ENCODE results near the gene UPK1B. TPM values are rescaled to one million over a fixed set of nuclear protein-coding genes. Genes with fewer than 3 reads are reported as not detected.

Gene UPK1B
- polyA plus RNA-seq, 2 of the 4 experiments (the other 2 are of a cell fraction), result 7.1 to 36.7 TPM

GRCh38 chr3:119221779-119222320 is 48.5 kb downstream of the UPK1B start:
- ChIA-PET POLR2A (no interaction called here), CTCF (interaction anchor here (0.8 to 5.2 kb wide), 7 partner anchors 9 to 338 kb away, joined by 3 to 28 read pairs (median 5); partner anchors contain the start of genes B4GALT4 and TEX55)
- peaks cover 61% of the 10 kb centered on the region for H3K4me1 ChIP-seq
- no peak overlapping the region for H3K4me3 ChIP-seq
- H3K9me3 ChIP-seq, result no peaks in the 10 kb centered on the region
- 93% methylated on average over 2 of the region's 2 CpGs for WGBS (ENCODE audit: missing lambda C conversion rate)
- ATAC-seq (no peak), DNase-seq (ENCODE audit: low read depth in 1 of 2, low spot score in 1 of 2) (no peak), FAIRE-seq (no peak)
- H3K27ac ChIP-seq, result no peak overlapping the region; a peak in 1 of 6 replicates
- H3K4me2 ChIP-seq, result no peak overlapping the region
- TF ChIP-seq BHLHE40 (IDR thresholded peaks at IDR 0.05; ENCODE audit: low read depth, low read length) (no peak), HOXB5 (CRISPR knock-in tag; IDR thresholded peaks at IDR 0.05) (no peak), MYC (IDR thresholded peaks at IDR 0.05; ENCODE audit: borderline replicate concordance, low read length) (no peak), NFE2L2 (conservative IDR thresholded peaks at IDR 0.05; ENCODE audit: low read length) (no peak), KDM1A (IDR thresholded peaks at IDR 0.05; ENCODE audit: low read depth) (no peak), NPAS2 (CRISPR knock-in tag; IDR thresholded peaks at IDR 0.05; ENCODE audit: borderline replicate concordance) (no peak), FOXS1 (CRISPR knock-in tag; IDR thresholded peaks at IDR 0.05) (no peak), CHD4 (IDR thresholded peaks at IDR 0.05; ENCODE audit: borderline replicate concordance) (no peak), ZC3H11A (IDR thresholded peaks at IDR 0.05) (no peak), RAD21 (conservative IDR thresholded peaks at IDR 0.05 in 1 of 2, IDR thresholded peaks at IDR 0.05 in 1 of 2) (no peak), HOXA7 (CRISPR knock-in tag; IDR thresholded peaks at IDR 0.05) (no peak), MAZ (IDR thresholded peaks at IDR 0.05; ENCODE audit: borderline replicate concordance, low read depth, low read length) (no peak), GATA3 (IDR thresholded peaks at IDR 0.05; ENCODE audit: borderline replicate concordance) (no peak), E2F6 (IDR thresholded peaks at IDR 0.05; ENCODE audit: borderline replicate concordance, low read depth) (no peak), MAX (IDR thresholded peaks at IDR 0.05) (no peak), EHF (CRISPR knock-in tag; IDR thresholded peaks at IDR 0.05) (no peak)
- TF ChIP-seq, protein P1, sequence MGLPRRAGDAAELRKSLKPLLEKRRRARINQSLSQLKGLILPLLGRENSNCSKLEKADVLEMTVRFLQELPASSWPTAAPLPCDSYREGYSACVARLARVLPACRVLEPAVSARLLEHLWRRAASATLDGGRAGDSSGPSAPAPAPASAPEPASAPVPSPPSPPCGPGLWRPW (IDR thresholded peaks at IDR 0.05), result no peak
- TF ChIP-seq, protein P2, sequence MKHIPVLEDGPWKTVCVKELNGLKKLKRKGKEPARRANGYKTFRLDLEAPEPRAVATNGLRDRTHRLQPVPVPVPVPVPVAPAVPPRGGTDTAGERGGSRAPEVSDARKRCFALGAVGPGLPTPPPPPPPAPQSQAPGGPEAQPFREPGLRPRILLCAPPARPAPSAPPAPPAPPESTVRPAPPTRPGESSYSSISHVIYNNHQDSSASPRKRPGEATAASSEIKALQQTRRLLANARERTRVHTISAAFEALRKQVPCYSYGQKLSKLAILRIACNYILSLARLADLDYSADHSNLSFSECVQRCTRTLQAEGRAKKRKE (CRISPR knock-in tag; IDR thresholded peaks at IDR 0.05; ENCODE audit: low read depth), result no peak
- TF ChIP-seq, protein P3, sequence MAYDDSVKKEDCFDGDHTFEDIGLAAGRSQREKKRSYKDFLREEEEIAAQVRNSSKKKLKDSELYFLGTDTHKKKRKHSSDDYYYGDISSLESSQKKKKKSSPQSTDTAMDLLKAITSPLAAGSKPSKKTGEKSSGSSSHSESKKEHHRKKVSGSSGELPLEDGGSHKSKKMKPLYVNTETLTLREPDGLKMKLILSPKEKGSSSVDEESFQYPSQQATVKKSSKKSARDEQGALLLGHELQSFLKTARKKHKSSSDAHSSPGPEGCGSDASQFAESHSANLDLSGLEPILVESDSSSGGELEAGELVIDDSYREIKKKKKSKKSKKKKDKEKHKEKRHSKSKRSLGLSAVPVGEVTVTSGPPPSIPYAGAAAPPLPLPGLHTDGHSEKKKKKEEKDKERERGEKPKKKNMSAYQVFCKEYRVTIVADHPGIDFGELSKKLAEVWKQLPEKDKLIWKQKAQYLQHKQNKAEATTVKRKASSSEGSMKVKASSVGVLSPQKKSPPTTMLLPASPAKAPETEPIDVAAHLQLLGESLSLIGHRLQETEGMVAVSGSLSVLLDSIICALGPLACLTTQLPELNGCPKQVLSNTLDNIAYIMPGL (CRISPR knock-in tag; IDR thresholded peaks at IDR 0.05; ENCODE audit: borderline replicate concordance), result no peak

- DNase-seq (ENCODE audit: low read depth in 1 of 2, low spot score in 1 of 2) (no peak), FAIRE-seq (no peak), ATAC-seq (no peak)
- Histone ChIP-seq H3K4me2 (no peak overlapping the region), H3K27ac (peak overlapping the region in 1 of 2 experiments; percentile 23; a peak in 1 of 6 replicates), H3K4me3 (no peak overlapping the region), H3K4me1 (peaks cover 67% of the 10 kb centered on the region), H3K9me3 (no peaks in the 10 kb centered on the region)
- WGBS (ENCODE audit: missing lambda C conversion rate), result 88% methylated on average over 7 of the region's 7 CpGs
- TF ChIP-seq CBX8 (IDR thresholded peaks at IDR 0.05), result no peak
- TF ChIP-seq, protein P4, sequence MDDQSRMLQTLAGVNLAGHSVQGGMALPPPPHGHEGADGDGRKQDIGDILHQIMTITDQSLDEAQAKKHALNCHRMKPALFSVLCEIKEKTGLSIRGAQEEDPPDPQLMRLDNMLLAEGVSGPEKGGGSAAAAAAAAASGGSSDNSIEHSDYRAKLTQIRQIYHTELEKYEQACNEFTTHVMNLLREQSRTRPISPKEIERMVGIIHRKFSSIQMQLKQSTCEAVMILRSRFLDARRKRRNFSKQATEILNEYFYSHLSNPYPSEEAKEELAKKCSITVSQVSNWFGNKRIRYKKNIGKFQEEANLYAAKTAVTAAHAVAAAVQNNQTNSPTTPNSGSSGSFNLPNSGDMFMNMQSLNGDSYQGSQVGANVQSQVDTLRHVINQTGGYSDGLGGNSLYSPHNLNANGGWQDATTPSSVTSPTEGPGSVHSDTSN (IDR thresholded peaks at IDR 0.05), result no peak
- no peak for TF ChIP-seq CHD4 (IDR thresholded peaks at IDR 0.05; ENCODE audit: borderline replicate concordance)
- TF ChIP-seq HOXB5 (CRISPR knock-in tag; IDR thresholded peaks at IDR 0.05), result no peak
- TF ChIP-seq RCOR1 (IDR thresholded peaks at IDR 0.05; ENCODE audit: low read depth, low read length), result no peak
- no peak for TF ChIP-seq ZFP36 (IDR thresholded peaks at IDR 0.05; ENCODE audit: borderline replicate concordance, partially characterized antibody)
- no peak for TF ChIP-seq REST (IDR thresholded peaks at IDR 0.05)
- TF ChIP-seq EHMT2 (IDR thresholded peaks at IDR 0.05; ENCODE audit: low read depth), result no peak
- no peak for TF ChIP-seq POLR2A (IDR thresholded peaks at IDR 0.05; ENCODE audit: low read length)
- no peak for TF ChIP-seq MAFK (IDR thresholded peaks at IDR 0.05; ENCODE audit: partially characterized antibody)
- TF ChIP-seq, protein P5, sequence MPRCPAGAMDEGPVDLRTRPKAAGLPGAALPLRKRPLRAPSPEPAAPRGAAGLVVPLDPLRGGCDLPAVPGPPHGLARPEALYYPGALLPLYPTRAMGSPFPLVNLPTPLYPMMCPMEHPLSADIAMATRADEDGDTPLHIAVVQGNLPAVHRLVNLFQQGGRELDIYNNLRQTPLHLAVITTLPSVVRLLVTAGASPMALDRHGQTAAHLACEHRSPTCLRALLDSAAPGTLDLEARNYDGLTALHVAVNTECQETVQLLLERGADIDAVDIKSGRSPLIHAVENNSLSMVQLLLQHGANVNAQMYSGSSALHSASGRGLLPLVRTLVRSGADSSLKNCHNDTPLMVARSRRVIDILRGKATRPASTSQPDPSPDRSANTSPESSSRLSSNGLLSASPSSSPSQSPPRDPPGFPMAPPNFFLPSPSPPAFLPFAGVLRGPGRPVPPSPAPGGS (IDR thresholded peaks at IDR 0.05), result no peak
- POLR2A ChIA-PET, result no interaction called here
- CTCF ChIA-PET, result interaction anchor here (0.6 to 5.2 kb wide), 7 partner anchors 10 to 338 kb away, joined by 3 to 28 read pairs (median 5); partner anchors contain the start of gene B4GALT4
Measured at GRCh38 chr3:119222391-119222790, 49.0 kb downstream of the UPK1B start.
